ENCODE measurements around the gene CCDC85C.

The CCDC85C gene

GRCh38 chr14:99513183-99513694, 90.8 kb downstream of the CCDC85C start:
- DNase-seq (ENCODE audit: low spot score) (no peak), FAIRE-seq (no peak)

GRCh38 chr14:99512571-99513182, 91.3 kb downstream of the CCDC85C start:
- DNase-seq (ENCODE audit: low spot score) = no peak
- no peak for FAIRE-seq

- DNase-seq (ENCODE audit: low spot score) (no peak), FAIRE-seq (no peak)
Measured at GRCh38 chr14:99512110-99512449, 91.9 kb downstream of the CCDC85C start.

- FAIRE-seq = no peak
- DNase-seq (ENCODE audit: low spot score) = no peak
Measured at GRCh38 chr14:99511421-99512109, 92.4 kb downstream of the CCDC85C start.

- no peak for DNase-seq (ENCODE audit: low spot score)
- no peak for FAIRE-seq
Measured at GRCh38 chr14:99510556-99511139, 93.4 kb downstream of the CCDC85C start.

- FAIRE-seq = no peak
- DNase-seq (ENCODE audit: low spot score) = no peak
Measured at GRCh38 chr14:99509871-99510555, 94.0 kb downstream of the CCDC85C start.

- no peak for DNase-seq (ENCODE audit: low spot score)
- FAIRE-seq = no peak
Measured at GRCh38 chr14:99508896-99509629, 94.9 kb downstream of the CCDC85C start.

- FAIRE-seq = no peak
- no peak for DNase-seq (ENCODE audit: low spot score)
Measured at GRCh38 chr14:99507860-99508640, 96.0 kb downstream of the CCDC85C start.

- DNase-seq (ENCODE audit: low spot score) (no peak), FAIRE-seq (no peak)
Measured at GRCh38 chr14:99506276-99506675, 97.7 kb downstream of the CCDC85C start.

- FAIRE-seq = no peak
- DNase-seq (ENCODE audit: low spot score) = no peak
Measured at GRCh38 chr14:99505089-99505488, 98.9 kb downstream of the CCDC85C start.

GRCh38 chr14:99503848-99504453, 100.1 kb downstream of the CCDC85C start:
- FAIRE-seq = no peak

GRCh38 chr14:99502989-99503421, 101.0 kb downstream of the CCDC85C start:
- no peak for FAIRE-seq
- DNase-seq (ENCODE audit: low spot score) = no peak

More at GRCh38 chr14:99503848-99504453, 100.1 kb downstream of the CCDC85C start:
- DNase-seq (ENCODE audit: low spot score) = no peak

GRCh38 chr14:99497894-99498293, 106.1 kb downstream of the CCDC85C start:
- FAIRE-seq (no peak), DNase-seq (ENCODE audit: low spot score) (no peak)

- DNase-seq (ENCODE audit: low spot score) = no peak
- FAIRE-seq = no peak
Measured at GRCh38 chr14:99497341-99497740, 106.7 kb downstream of the CCDC85C start.

GRCh38 chr14:99484106-99484505, 119.9 kb downstream of the CCDC85C start:
- no peak for FAIRE-seq
- DNase-seq (ENCODE audit: low spot score) = no peak

- no peak for FAIRE-seq
- DNase-seq (ENCODE audit: low spot score) = peak; percentile 4
Measured at GRCh38 chr14:99481745-99482099, 122.3 kb downstream of the CCDC85C start.

- DNase-seq (ENCODE audit: low spot score) (peak; percentile 96), FAIRE-seq (no peak)
Measured at GRCh38 chr14:99480917-99481744, 122.9 kb downstream of the CCDC85C start, which contains the start of gene CCNK. CCNK (plus strand) TSS chr14:99481409; CDS start chr14:99492678, 11,269 bp downstream.

- FAIRE-seq = no peak
- peak; percentile 23 for DNase-seq (ENCODE audit: low spot score)
Measured at GRCh38 chr14:99479906-99480869, 123.8 kb downstream of the CCDC85C start, which contains the start of gene SETD3. SETD3 (minus strand) TSS chr14:99480859; CDS start chr14:99465805, 15,054 bp downstream.
